GM03348 (cell line): ENCODE data around the gene MAP3K9.
"Not testable (repeated sequence)": the region's sequence is repeated elsewhere in the genome, so short reads cannot be mapped to it uniquely, and the experiment has no call there.

ENCODE experiments used
- DNase-seq: peaks from one replicate; pipeline ENCODE4 v3.0.0; 2012; ENCODE audit warnings: low spot score

The MAP3K9 gene

DNA sequence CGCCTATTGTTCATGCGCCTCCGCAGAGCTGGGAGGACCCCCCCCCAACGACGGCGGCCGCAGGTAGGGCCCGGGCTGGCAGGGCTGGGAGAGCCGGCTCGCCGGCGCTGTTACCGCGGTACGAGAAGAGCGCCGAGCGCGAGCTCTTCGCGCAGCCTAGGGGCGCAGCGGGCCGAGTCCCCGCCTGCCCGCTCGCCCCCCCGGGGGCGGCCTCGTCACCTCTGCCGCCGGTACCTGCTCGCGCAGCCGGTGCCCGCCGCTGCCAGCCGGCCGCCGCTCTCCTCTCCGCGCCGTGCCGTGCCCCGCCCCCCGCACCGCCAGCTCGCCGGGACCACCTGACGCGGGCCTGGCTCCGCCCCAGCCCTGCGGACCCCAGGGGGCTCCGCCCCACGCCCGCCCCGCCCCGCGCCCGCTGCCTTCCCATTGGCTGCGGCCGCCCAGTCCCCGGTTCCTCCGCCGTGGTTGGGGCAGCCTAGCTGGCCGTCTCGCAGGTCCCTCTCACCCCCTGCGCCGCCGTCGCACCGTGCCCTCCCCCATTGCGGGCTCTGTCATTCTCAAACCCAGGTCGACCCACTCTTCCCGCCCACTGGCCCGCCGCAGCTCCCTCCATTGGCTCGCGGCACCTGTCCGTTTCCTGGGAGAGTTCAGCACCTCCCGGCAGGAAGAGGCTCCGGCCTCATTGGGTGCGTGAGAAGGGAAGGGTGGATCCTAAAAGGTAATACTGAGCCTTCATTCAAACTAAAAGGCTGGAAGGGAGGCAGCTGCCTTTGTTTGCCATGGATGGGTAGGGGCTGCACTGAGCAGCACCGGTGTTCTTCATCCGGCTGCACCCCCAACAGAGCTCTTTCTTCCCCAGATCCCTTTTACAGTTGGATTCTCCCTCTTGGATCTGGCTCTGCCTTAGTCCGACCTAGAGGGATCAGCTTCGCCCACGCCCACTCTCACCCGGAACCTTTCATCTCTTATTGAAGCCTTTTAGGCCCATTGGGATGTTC is at the start of gene MAP3K9:
Gene MAP3K9 (minus strand): TSS at position 289 of the 995 bp plus-strand sequence. CDS start 342 bp downstream, outside the sequence.
- DNase-seq, result peak; percentile 68

DNA sequence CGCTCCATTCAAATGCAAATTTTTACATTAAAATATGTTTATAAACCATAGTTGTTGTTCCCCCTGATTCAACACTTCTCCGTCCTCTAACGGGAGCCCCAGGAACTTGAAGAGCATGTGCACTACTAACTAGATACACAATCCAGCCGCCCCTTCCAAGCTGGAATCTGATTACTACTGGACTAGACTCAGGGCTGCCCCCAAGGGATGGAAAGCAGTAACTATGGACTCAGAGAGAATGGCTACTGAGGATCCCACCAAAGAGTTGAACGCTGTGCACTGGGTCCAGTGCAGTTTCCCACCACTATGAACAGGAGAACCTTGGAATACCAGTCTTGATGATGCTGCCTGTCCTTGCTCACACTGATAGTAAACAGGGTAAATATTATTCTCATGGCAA is 49.3 kb upstream of the MAP3K9 start:
- no peak for DNase-seq

DNA sequence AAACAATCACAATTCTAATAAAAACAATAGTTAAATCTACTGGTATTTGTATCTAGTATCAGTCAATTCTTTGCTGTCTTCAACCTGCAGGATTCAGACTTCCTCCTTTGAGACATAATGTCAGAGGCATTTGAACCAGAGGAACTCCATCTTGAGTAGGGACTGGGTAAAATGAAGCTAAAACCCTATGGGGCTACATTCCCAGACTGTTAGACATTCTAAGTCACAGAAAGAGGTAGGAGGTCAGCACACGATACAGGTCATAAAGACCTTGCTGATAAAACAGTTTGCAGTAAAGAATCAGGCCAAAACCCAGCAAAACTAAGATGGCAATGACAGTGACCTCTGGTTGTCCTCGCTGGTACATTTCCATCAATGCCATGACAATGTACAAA is 48.2 kb upstream of the MAP3K9 start:
- DNase-seq, result no peak

DNA sequence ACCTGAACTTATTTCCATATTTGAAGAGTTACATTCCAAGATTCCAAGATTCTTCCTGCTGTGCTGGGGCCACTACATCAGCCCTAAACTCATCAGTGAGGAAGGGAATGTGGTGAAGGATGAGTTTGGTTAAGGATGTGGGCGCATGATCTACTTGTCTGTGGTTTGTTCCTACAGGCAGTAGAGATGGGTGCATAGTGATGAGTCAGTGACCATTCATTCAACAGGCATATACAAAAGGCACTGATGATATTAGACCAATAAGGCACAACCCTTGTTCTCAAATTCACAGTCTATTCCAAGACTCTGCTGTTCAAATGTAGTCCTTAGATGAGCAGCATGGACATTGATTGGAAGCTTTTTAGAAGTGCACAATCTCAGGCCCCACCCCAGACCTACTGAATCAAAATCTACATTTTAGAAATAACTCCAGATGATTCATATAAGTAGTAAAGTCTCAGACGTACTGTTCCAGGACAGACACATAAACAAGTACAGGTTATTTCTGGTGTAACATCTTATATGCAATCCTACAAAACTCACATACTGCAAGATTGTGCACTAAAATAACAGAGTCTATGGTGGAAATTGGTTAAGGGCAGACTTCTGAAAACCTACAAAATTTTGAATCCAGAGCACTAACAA is 47.7 kb upstream of the MAP3K9 start:
- DNase-seq, result peak; percentile 84

DNA sequence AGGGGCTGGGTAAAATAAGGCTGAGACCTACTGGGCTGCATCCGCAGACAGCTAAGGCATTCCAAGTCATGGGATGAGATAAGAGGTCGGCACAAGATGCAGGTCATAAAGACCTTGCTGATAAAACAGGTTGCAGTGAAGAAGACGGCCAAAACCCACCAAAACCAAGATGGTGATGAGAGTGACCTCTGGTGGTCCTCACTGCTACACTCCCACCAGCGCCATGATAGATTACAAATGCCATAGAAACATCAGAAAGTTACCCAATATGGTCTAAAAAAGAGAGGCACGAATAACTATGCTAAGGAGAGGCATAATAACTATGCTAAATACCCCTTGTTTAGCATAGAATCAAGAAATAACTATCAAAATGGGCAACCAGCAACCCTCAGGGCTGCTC is 46.2 kb upstream of the MAP3K9 start:
- DNase-seq, result no peak

DNA sequence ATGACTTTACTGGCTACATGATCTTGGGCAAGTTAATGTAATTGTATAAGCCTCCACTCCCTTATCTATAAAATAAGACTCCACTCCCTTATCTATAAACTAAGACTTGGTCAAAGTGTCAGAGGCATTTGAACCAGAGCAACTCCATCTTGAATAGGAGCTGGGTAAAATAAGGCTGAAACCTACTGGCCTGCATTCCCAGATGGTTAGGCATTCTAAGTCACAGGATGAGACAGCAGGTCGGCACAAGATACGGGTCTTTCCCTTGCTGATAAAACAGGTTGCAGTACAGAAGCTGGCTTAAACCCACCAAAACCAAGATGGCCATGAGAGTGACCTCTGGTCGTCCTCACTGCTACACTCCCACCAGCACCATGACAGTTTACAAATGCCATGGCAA is 44.3 kb upstream of the MAP3K9 start:
- not testable (repeated sequence) for DNase-seq

DNA sequence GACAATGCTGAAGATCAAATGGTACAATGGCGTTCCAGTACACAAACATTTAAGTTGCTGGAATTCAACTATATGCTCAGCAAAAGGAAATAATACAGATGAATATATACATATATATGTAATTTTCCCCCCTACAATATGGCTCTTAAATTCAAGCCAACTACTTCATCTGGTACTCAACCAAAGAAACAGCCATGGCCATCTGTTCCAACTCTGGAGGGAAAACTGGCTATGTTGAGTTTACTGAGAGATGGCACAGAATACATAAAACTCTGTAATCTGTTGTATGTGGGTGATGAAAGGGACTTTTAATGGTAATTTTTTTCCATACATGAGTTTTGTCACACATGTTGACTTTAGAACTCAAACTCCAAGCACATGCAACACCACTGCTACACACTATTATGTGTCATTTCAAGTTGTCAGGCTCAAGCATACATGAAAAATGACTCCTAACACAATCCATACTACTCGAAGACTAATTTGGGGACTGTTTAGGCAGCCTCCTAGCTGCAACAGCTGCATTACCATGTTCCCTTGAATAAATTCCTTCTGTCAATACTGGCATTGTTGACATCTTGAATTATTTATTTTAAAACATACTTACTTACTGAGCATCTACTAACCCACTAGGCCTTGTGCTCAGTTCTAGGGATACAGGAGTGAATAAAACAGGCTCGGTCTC is 38.2 kb upstream of the MAP3K9 start:
- no peak for DNase-seq

DNA sequence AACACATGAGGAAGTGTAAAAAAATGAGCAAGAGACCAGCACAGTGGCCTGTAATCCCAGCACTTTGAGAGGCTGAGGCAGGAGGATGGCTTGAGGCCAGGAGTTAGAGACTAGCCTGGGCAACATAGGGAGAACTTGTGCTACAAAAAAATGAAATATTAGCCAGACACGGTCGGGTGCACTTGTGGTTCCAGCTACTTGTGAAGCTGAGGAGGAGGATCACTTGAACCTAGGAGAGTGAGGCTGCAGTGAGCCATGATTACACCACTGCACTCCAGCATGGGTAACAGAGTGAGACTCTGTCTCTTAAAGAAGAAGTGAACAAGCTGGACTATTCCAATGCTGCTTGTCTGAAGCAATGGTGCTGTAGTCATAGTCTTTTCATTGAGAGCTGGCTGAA is 36.3 kb upstream of the MAP3K9 start:
- no peak for DNase-seq

DNA sequence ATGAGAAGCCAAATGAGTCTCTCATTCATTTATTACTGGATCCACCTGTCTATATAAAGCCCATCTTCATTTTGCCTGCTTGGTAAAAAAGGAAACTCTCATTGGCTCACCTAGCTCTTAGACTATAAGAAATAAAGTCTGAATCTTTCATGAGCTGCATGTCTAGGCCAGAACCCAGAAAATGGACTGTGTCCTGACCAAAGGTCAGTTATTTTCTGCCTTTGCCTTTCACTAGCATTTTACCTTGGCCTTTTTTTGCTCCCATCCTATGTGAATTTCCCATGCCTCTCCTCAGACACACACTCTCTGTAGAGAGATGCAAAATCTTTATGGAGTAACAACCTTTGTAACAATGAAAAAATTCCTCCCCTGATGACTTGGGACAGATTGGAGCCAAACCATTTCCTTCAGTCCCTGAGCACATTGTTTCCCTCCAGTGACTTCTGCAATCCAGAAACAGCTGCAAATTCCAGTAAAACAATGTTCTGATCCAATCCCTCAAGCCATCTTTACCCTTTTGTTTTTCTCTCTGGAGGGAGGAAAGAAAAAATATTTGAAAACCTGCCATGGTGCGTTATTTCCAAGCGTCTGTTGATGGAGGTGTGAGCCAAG is 33.6 kb upstream of the MAP3K9 start:
- peak; percentile 24 for DNase-seq

DNA sequence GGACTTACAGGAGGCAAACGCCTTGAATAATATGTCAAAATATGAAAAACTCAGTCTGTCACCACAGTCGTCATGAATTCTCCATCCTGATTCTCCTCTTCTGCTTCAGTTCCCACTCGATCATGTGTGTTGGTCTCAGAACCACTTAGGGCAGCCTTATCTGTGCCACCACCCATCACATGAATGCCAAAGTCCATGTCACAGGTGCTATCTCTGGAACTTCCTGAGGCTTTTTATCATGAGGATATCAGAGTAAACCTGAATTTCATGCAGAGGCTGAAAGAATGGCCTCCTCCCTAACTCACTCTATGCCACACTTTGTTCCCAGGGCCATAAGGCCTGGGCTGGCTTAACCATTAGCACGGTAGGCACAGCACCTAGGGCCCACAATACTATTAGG is 28.8 kb upstream of the MAP3K9 start:
- no peak for DNase-seq

DNA sequence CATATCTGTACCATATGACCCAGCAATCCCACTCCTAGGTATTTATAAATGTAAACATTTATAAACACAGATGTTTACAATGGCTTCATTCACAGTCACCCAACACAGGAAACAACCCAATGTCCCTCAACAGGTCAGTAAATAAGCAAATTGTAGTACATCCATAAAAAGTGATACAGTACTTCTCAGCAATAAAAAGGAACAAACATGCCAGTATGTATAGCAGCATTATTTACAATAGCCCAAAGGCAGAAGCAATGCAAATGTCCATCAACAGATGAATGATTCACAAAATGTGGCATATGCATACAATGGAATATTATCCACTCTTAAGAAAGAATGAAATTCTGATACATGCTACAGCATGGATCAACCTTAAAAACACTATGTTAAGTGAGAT is 27.6 kb upstream of the MAP3K9 start:
- DNase-seq, result no peak

DNA sequence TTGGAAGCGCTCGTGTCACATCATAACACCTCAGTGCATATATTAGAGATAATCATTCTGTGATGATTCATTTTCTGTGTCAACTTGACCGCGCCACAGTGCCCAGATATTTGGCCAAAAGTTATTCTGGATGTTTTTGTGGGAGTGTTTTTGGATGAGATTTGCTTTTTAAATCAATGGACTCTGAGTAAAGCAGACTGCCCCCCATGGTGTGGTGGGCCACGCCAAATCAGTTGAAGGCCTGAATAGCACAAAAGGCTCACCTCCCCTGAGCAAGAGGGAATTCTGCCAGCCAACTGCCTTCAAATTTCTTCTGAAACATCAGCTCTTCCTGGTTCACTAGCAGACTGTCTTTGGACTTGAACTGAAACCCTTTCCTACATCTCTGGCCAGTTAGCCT is 24.6 kb upstream of the MAP3K9 start:
- DNase-seq, result no peak

DNA sequence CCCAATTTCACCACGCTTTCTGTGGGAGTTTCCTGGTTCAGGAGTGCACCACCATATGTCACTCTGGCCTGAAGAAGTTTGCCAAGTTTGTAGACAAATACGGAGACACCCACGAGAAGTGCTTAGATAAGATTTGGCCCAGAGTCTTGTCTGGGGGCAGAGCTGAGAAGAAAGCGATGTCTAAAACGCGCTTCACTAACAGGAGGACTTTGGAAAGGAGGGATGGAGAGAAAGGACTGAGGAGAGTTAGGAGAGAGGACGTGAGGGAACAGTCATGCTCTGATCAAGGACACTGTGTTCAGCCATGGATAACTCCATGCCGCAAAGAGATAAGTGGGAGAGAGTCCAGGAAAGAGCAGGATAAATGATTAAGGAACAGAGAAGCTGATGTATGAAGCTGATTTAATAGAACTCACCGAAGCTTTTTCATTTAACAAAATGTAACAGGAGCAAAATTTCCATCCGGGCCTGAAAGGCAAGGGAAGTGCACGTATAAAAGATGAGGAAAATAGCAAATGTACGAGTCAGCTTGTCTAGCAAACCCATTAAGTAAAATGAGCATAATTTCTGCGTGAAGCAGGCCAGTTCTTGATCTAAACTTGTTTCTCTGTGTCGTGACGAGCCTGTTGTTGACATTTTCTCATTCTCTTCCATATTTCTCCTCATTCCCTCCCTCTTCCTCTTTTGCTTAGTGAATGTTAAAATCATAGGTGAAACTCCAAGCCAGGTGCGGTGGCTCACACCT is 23.4 kb upstream of the MAP3K9 start:
- no peak for DNase-seq

DNA sequence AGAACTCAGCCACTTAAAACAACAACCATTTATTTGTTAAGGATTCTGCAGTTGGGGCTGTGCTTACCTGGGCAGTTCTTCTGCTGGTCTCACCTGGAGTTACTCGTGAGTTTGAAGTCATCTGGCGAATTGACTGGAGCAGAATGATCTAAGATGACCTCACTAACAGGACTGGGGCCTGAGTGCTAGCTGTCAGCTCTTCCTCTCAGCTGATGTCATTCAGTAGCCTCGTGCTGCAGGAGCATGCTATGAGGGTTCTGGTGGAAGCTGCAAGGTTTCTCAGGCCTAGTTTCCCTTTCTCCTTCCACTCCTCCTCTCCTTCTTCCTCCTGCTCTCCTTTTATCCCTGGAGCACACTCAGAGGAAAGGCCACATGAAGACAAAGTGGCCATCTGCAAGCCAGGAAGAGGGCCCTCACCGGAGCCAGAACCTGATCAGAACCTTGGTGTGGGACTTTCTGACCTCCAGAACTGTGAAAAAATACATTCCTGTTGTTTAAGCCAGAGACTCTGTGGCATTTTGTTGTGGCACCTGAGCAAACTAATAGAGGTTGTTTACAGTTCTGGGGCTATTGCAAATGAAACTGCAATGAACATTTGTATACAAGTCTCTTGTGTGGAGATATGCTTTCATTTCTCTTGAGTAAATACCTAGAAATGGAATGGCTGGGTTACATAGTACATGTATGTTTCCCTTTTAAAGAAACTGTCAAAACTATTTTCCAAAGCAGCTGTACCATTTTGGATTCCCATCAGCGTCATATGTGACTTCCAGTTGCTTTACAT is 21.9 kb upstream of the MAP3K9 start:
- DNase-seq, result no peak

DNA sequence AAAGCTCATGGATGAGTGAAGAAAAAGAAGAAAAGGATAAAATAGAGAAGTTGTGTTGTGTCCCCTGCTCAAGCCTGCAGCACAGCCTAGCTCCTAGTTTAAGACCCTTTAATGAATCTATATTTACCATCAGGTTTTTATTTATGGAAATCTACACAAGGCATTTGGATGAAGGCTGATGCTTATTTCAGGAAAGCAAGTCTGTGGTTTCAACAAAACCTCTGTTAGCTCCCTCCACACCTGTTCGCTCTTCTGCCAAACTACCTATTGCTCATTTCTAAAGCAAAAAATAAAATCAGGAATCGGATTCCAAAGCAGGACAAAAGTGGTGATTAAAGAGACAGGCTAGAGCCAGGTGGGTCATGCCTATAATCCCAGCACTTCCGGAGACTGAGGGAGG is 18.9 kb upstream of the MAP3K9 start:
- no peak for DNase-seq

DNA sequence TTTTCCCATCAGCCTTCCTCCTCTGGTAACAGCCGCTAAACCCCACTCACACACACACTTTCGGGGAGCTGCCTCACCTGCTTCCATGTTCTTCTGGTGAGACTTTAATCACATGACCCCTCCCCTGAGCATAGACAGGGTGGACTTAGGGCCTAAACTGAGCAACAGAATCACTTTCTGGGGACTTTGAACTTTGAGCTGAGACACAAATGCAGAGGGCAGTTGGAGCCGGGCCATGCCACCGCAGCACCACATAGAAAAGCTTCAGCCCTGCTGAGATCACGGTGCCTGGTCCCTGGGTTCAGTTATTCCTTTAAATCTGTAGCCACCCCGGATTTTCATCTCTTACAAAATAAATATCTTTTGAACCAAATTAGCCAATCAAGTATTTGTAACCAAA is 18.4 kb upstream of the MAP3K9 start:
- no peak for DNase-seq

DNA sequence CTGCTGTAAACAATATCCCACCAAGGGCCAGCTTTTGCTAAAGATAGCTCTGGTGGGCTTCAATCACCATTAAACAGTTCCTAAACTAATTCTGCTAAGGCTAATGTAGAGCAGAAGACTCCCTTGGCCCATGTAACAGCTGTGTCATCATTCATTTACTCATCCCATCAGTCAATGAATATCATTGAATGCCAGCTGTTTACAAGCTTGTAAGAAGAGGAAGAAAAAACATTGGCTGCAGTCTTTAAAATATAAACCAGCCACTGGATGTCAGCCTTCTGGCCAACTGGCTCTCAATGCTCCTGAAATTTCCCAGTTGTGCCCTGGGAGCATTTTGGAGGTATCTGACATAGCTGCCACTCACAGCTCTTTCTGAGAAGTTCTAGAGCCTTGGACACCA is 18.0 kb upstream of the MAP3K9 start:
- DNase-seq, result peak; percentile 25

DNA sequence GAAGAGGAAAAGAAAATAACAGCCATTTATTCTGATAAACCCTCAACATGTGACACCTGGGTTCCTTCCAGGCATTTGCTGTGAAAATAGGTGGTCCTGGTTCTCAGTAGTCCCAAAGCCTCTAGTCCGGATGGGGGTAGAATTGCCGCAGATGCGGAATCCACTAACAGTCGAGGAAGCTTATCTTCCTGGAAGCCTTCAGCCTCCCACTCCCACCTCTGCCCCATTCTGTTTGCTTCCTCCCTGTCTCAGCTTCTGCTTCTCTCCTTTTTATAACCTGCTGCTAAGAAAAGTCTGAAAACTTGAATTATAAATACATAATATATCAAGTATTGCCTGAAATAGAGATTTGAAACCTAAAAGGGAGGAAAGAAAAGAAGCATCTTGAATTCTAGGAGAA is 14.0 kb upstream of the MAP3K9 start:
- DNase-seq, result no peak

DNA sequence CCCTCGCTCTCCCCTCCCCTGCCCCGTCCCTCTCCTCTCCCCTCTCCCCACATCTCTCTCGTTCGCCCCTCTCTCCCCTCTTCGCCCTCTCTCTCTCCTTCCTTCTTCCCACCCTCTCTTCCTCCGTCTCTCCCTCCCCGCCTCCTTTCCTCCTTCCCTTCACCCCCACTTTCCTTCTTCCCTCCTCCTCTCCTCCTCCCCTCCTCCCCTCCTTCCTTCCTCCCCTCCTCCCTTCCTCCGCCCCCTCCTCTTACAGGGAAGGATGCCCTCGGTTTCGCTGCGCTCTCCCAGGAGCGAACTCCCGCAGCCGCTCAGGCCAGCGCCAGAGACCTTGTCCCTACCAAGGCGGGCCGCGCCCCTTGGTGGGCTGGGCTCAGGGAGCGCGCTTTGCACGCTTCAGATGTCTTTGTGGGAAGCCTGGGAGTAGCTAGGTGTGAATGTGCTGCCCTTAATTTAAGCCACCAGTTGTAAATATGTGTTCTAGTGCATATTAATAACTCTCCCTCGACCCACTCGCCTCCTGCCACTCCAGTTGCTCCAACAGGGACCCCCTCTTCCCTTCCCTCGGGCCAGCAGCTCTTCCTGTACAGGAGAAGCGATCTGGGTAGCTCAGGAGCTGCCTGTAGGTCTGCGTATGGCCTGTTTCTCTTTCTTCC is 13.3 kb upstream of the MAP3K9 start:
- peak; percentile 77 for DNase-seq
